Loucy (cell line): ENCODE data around the gene SRSF8.

Experiments used
- H2AFZ ChIP-seq: fragments of 200-600 bp; sonication (generic); 2 replicates; pipeline ENCODE4 v1.6.0; 2016; ENCODE audit warnings: antibody characterized with exemption, mild to moderate bottlenecking, low read length, moderate library complexity
- H3F3A ChIP-seq: fragments of 200-600 bp; 2 replicates; pipeline ENCODE4 v1.6.0; 2016; ENCODE audit warnings: antibody characterized with exemption, low read depth, mild to moderate bottlenecking
- H3K27me3 ChIP-seq: fragments of 200-600 bp; sonication (generic); 2 replicates; pipeline ENCODE4 v1.6.1; 2014; ENCODE audit warnings: low read length, mild to moderate bottlenecking; ENCODE audit not compliant: insufficient read depth, poor library complexity, severe bottlenecking
- H3K36me3 ChIP-seq: fragments of 200-600 bp; sonication (generic); 2 replicates; pipeline ENCODE4 v1.6.1; 2016; ENCODE audit warnings: low read length; ENCODE audit not compliant: insufficient read depth
- H3K4me1 ChIP-seq: fragments of 200-600 bp; sonication (generic); 2 replicates; pipeline ENCODE4 v1.5.1; 2014; ENCODE audit warnings: low read length, mild to moderate bottlenecking; ENCODE audit not compliant: insufficient read depth, poor library complexity, severe bottlenecking
- H3K4me2 ChIP-seq: fragments of 200-600 bp; sonication (generic); 2 replicates; pipeline ENCODE4 v1.6.0; 2014; ENCODE audit warnings: antibody characterized with exemption, low read length, low read depth, mild to moderate bottlenecking; ENCODE audit not compliant: poor library complexity, severe bottlenecking
- H3K4me3 ChIP-seq: fragments of 200-600 bp; sonication (generic); 2 replicates; pipeline ENCODE4 v1.5.1; 2014; ENCODE audit warnings: low read length, mild to moderate bottlenecking, mixed read lengths; ENCODE audit not compliant: poor library complexity, severe bottlenecking
- H3K79me2 ChIP-seq: fragments of 200-600 bp; sonication (generic); 2 replicates; pipeline ENCODE4 v1.6.1; 2014; ENCODE audit warnings: low read length; ENCODE audit not compliant: insufficient read depth
- H3K9ac ChIP-seq: fragments of 200-600 bp; sonication (generic); 2 replicates; pipeline ENCODE4 v1.6.0; 2014; ENCODE audit warnings: mild to moderate bottlenecking, low read depth, low read length, moderate library complexity; ENCODE audit not compliant: poor library complexity, severe bottlenecking
- H3K9me2 ChIP-seq: fragments of 200-600 bp; sonication (generic); replicated peaks from 2 replicates; pipeline ENCODE4 v1.6.1; 2016; ENCODE audit warnings: low read depth, low read length, mixed read lengths
- H3K9me3 ChIP-seq: fragments of 200-600 bp; sonication (generic); 2 replicates; pipeline ENCODE4 v1.6.1; 2014; ENCODE audit warnings: mild to moderate bottlenecking, antibody characterized with exemption, low read length, low read depth; ENCODE audit not compliant: insufficient read depth
- H4K20me1 ChIP-seq: fragments of 200-600 bp; sonication (generic); 2 replicates; pipeline ENCODE4 v1.6.0; 2014; ENCODE audit warnings: antibody characterized with exemption, low read length, mild to moderate bottlenecking; ENCODE audit not compliant: insufficient read depth, poor library complexity, severe bottlenecking
- CTCF ChIP-seq: fragments of 200-600 bp; sonication (generic); conservative IDR thresholded peaks from 2 replicates; pipeline ENCODE4 v1.5.1; 2014; ENCODE audit warnings: mild to moderate bottlenecking, antibody characterized with exemption, low read length
- EZH2phosphoT487 ChIP-seq: fragments of 200-600 bp; IDR thresholded peaks from 2 replicates; pipeline ENCODE4 v1.6.1; 2018; ENCODE audit warnings: antibody characterized with exemption, mild to moderate bottlenecking, moderate library complexity, borderline replicate concordance

Gene SRSF8

DNA sequence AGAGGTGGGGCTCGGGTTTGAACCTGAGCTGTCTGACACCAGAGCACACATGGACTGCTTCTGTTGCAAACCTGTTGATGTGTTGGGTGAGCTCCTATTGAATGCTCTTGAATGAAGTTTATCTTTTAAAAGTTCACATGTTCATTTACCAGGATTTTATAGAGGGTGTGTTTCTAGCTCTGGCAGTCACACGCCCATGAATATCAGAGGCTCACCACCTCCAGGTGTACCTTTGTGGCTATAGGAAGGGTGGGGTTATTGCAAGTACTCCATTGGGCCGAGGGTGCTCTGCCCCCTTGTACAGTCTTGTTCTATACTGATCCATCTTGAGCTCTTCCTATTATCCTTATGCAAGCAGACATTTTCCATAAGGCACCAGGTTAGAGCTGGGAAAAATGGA, 32.1 kb downstream of the SRSF8 start:
- no peak overlapping the region for H2AFZ ChIP-seq
- no peaks in the 10 kb centered on the region for H3K36me3 ChIP-seq
- H4K20me1 ChIP-seq = no peaks in the 10 kb centered on the region
- peaks cover 84% of the 10 kb centered on the region for H3K4me1 ChIP-seq
- H3K9ac ChIP-seq = no peak overlapping the region
- no peaks in the 10 kb centered on the region for H3K9me2 ChIP-seq
- H3K4me2 ChIP-seq = peak overlapping the region; percentile 0
- no peak overlapping the region for H3K4me3 ChIP-seq
- H3F3A ChIP-seq = peaks cover 5% of the 10 kb centered on the region; the same call in 1 of the 2 replicates
- H3K9me3 ChIP-seq = no peaks in the 10 kb centered on the region
- H3K27me3 ChIP-seq = no peaks in the 10 kb centered on the region
- H3K79me2 ChIP-seq = peaks cover 59% of the 10 kb centered on the region
- TF ChIP-seq CTCF = no peak
- no peak for TF ChIP-seq EZH2phosphoT487

DNA sequence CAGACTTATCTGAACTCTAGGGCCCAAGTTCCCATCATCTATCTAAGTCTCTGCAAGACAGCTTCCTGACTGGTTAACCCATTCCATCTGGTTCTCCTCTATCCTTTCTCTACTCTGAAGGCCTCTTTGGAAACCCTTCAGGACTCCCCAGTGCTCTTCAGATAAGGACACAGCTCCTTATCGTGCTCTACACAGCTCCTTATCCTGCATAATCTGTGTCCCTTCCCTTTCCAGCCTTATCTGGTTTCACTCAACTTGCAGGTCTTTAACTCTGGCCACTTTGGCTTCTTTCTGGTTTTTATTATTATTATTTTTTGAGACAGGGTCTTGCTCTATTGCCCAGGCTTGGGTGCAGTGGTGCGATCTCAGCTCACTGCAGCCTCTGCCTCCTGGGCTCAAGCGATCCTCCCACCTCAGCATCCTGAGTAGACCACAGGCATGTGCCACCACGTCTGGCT, 33.5 kb downstream of the SRSF8 start:
- H3K36me3 ChIP-seq = no peaks in the 10 kb centered on the region
- H3F3A ChIP-seq = peaks cover 5% of the 10 kb centered on the region; the same call in 1 of the 2 replicates
- H3K27me3 ChIP-seq = no peaks in the 10 kb centered on the region
- H3K9me3 ChIP-seq = no peaks in the 10 kb centered on the region
- H3K9ac ChIP-seq = no peak overlapping the region
- H3K4me2 ChIP-seq = peak overlapping the region; percentile 9
- no peak overlapping the region for H2AFZ ChIP-seq
- peaks cover 51% of the 10 kb centered on the region for H3K79me2 ChIP-seq
- peaks cover 71% of the 10 kb centered on the region for H3K4me1 ChIP-seq
- no peak overlapping the region for H3K4me3 ChIP-seq
- H4K20me1 ChIP-seq = no peaks in the 10 kb centered on the region
- no peak for TF ChIP-seq EZH2phosphoT487
- TF ChIP-seq CTCF = no peak
- no peaks in the 10 kb centered on the region for H3K9me2 ChIP-seq

GRCh38 chr11:95100856-95101507, 34.3 kb downstream of the SRSF8 start:
- peaks cover under 1% of the 10 kb centered on the region; the same call in 1 of the 2 replicates for H3F3A ChIP-seq
- H3K9me2 ChIP-seq = no peaks in the 10 kb centered on the region
- H3K27me3 ChIP-seq = no peaks in the 10 kb centered on the region
- peaks cover 48% of the 10 kb centered on the region for H3K79me2 ChIP-seq
- no peaks in the 10 kb centered on the region for H3K9me3 ChIP-seq
- no peak overlapping the region for H3K4me2 ChIP-seq
- H4K20me1 ChIP-seq = no peaks in the 10 kb centered on the region
- H2AFZ ChIP-seq = no peak overlapping the region
- H3K4me1 ChIP-seq = peaks cover 65% of the 10 kb centered on the region
- H3K9ac ChIP-seq = no peak overlapping the region
- H3K4me3 ChIP-seq = no peak overlapping the region
- TF ChIP-seq CTCF (no peak), EZH2phosphoT487 (no peak)
- H3K36me3 ChIP-seq = no peaks in the 10 kb centered on the region
